Vein endothelial cell (primary cell): ENCODE data around the gene NPAS4. TPM values are rescaled to one million over a fixed set of nuclear protein-coding genes. Genes with fewer than 3 reads are reported as not detected.

ENCODE experiments used
- small RNA-seq: library from RNA; depleted of rRNA; stranded (forward); fragments of <200 nt; gene quantifications from one replicate; pipeline ENCODE3, GENCODE V24; 2012
- total RNA-seq: library from RNA; depleted of rRNA; stranded (reverse); fragments of >200 nt; gene quantifications from 2 replicates; pipeline ENCODE4 v1.2.3, GENCODE V29; 2012

Gene NPAS4
- total RNA-seq = not detected in 2 replicates

DNA sequence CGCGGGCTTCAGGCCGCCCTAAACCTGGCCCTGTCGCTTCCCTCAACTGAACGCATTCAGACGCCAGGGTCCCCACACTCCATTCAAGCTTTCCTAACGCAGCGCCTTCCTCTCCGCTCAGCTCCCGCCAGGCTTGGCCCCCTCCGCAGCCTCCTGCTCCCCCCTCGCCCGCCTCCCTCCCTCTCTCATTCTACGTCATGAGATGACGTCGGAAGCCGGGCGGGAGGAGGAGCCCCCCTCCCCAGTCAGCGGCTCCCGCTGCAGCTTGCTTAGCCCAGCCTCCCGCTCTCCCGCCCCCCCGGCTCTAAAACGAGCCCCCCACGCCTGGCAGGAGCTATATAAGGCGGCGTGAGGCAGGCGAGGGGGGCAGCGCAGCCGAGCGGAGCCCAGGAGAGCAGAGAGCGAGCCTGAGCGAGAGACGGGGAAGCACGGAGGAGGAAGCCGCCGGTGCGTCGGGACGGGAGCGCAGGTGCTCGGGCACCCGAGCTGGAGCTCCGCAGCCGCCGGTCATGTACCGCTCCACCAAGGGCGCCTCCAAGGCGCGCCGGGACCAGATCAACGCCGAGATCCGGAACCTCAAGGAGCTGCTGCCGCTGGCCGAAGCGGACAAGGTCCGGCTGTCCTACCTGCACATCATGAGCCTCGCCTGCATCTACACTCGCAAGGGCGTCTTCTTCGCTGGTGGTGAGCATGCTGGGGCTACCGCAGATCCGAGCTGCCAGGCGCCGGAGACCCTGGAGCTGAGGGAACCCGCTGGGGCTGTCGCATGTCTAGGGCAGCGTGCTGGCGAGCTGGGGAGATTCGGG lies at the start of gene NPAS4:
NPAS4 (plus strand) TSS at position 365 of the 806 bp plus-strand sequence; CDS start at position 510, 145 bp downstream.

DNA sequence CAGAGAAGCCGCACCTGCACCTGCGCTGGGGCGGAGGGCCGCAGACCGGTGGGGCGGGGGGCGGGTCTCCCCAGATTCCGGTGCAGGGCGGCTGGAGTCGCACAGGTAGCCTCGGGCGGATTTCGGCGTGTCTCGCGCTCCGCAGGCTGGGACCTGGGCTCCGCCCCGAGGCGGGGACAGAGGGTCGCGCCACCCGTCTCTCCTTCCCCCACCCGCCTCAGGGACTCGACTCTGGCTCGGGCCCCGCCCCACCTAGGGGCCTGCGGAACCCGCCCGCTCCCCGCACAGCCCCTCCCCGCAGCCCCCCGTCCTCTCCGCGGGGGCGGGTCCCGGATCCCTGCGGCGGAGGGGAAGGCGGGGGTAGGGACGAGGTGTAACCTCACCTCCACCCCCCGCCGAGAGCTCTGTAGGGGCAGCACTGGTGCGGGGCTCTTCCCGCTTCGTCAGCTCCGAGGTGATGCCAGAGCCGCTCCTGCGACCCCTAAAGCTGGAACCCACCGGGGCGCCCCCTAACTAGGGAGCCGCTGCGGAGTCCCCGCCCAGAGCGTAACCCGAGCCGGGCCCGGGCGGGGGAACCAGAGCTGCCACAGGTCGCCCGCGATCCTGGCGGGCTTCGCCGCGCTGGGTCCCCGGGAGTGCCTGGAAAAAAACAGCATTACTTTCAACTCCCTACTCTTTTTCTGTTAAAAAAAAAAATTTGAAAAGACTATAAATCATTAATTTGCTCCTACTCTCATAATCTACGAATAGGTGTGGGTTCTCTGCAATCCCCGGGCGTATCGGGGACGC lies 49.0 kb upstream of the NPAS4 start, which contains the start of gene SLC29A2:
SLC29A2 (minus strand) TSS at position 134 of the 789 bp plus-strand sequence. CDS start 169 bp downstream, outside the sequence.

DNA sequence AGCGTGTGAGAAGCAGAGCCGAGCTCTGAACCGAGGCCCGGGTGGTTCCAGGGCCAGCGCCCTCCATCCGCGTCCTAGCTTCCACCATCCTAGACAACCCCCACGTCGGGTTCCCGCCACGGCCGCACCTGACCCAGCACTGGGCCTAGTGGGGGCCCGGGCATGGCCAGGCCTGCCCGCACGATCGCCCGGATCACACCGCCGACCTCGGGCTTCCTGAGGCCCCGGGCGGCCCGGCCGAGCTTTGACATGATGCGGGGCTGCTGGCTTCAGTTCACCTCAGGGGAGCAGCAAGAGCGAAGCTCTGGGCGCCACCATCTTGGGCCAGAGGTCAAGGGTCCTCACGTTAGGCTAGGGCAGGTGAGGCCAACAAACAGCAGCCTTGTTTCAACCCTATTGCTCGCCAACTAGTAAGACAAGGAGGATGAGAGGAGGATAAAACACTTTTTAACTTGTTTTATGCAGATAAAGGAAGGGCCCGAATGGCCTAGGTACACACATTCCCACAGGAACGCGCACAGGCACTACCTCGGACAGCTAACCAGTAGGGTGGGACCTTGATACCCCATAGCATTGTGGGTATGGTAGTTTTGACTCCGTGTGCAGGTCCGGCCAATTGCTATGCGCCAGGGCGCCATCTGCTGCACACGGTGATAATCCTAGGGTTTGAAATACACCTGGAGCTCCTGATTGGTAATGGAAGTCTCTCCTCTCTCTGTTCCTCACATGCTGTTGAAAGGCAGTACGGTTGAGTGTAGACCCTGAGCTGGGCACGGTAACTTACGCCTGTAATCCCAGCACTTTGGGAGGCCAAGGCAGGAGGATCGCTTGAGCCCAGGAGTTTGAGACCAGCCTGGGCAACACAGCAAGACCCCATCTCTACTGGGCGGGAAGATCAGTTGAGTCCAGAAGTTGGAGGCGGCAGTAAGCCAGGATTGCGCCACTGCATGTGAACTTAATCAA lies 17.9 kb downstream of the NPAS4 start, which contains the start of gene MRPL11:
MRPL11 (minus strand) TSS at position 345 of the 963 bp plus-strand sequence; CDS start at position 251, 94 bp downstream.

DNA sequence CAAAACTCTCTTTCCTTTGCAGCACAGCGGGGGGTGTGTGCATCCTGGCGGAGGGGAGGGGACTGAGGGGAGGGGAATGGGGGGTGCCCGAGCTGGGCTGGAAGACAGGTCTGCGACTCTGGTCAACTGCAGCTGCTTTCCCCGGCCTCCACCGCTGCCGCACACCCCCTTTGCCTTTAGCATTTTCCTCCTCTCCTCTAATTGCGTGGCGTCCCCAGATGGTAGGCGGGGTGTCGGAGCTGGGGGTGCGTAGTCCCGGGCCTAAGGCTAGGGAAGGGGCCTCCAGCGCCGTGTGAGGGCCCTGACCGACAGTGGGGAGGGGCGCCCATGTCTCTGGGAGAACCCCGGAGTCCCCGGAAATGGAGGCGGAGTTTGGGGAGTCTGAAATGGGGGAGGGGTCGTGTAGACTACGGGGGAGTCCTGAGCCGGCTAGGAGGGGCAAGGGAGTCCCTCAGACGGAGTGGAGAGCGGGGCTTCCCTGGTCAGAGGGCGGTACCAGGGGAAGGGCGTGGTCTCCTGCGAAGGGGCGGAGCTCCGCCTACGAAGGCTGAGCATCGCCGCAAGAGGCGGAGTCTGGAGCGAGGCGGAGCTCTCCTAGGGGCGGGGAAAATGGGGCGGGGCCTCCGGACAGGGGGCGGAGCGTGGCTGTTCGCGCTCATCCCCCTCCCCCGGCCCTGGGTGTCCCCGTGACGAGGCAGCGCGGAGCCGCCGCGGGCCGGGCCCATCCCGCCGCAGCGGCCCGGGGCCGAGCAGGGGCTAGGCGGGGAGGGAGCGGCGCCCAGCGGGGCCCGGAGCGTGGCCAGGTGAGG lies 45.6 kb downstream of the NPAS4 start, which contains the start of gene PELI3:
PELI3 (plus strand) TSS at position 681 of the 809 bp plus-strand sequence. CDS start 1,224 bp downstream, outside the sequence.

Small RNA genes within 50 kb of the gene (small RNA-seq; reads per million reads assigned to genes)
- not detected for gene RF00017
- not detected for gene RF00416
- 1.2 reads per million, percentile 64 among the genes with 10 or more reads in this experiment for gene RNU1-84P

Other genes with a start within 250 kb of the NPAS4 start
- gene KLC2, start 163.3 kb upstream of the NPAS4 start, total RNA-seq = 22.0 and 22.9 TPM in 2 replicates
- gene RAB1B, start 152.4 kb upstream of the NPAS4 start, total RNA-seq = 165 and 190 TPM in 2 replicates
- gene CNIH2, start 142.9 kb upstream of the NPAS4 start, total RNA-seq = 0.33 TPM in 1 of 2 replicates, not detected in the other
- 128 and 174 TPM in 2 replicates for gene YIF1A, start 131.9 kb upstream of the NPAS4 start, total RNA-seq
- not detected in 2 replicates for gene TMEM151A, start 129.1 kb upstream of the NPAS4 start, total RNA-seq
- gene CD248, start 104.0 kb upstream of the NPAS4 start, total RNA-seq = 0.19 TPM in 1 of 2 replicates, not detected in the other
- gene RIN1, start 84.6 kb upstream of the NPAS4 start, total RNA-seq = 11.8 and 13.3 TPM in 2 replicates
- gene BRMS1, start 75.9 kb upstream of the NPAS4 start, total RNA-seq = 67.6 and 77.5 TPM in 2 replicates
- 19.4 and 29.7 TPM in 2 replicates for gene B4GAT1, start 73.4 kb upstream of the NPAS4 start, total RNA-seq
- gene SLC29A2, start 49.3 kb upstream of the NPAS4 start, total RNA-seq = 0.65 and 0.67 TPM in 2 replicates
- 41.2 and 49.1 TPM in 2 replicates for gene MRPL11, start 17.8 kb downstream of the NPAS4 start, total RNA-seq
- gene PELI3, start 45.9 kb downstream of the NPAS4 start, total RNA-seq = 3.6 and 3.9 TPM in 2 replicates
- 56.0 and 73.5 TPM in 2 replicates for gene DPP3, start 59.4 kb downstream of the NPAS4 start, total RNA-seq
- 28.4 and 43.8 TPM in 2 replicates for gene BBS1, start 89.6 kb downstream of the NPAS4 start, total RNA-seq
- gene ZDHHC24, start 125.0 kb downstream of the NPAS4 start, total RNA-seq = 18.4 and 24.2 TPM in 2 replicates
- 0.19 TPM in 1 of 2 replicates, not detected in the other for gene ACTN3, start 125.9 kb downstream of the NPAS4 start, total RNA-seq
- gene CTSF, start 147.6 kb downstream of the NPAS4 start, total RNA-seq = 14.5 and 26.8 TPM in 2 replicates
- 0.65 and 0.67 TPM in 2 replicates for gene CCDC87, start 172.0 kb downstream of the NPAS4 start, total RNA-seq
- gene CCS, start 172.2 kb downstream of the NPAS4 start, total RNA-seq = 25.7 and 34.0 TPM in 2 replicates
- gene RBM14, start 195.6 kb downstream of the NPAS4 start, total RNA-seq = 33.3 and 46.0 TPM in 2 replicates
- 123 and 130 TPM in 2 replicates for gene RBM4, start 217.7 kb downstream of the NPAS4 start, total RNA-seq